SK-N-SH treated with all-trans-retinoic acid at 6 μM for 48 hours (cell line): ENCODE results near the gene C6orf132.

Experiments
- ATAC-seq: fragments of 200-7000 bp; cut with Tn5 transposase; 3 replicates; pipeline ENCODE4 v1.9.1; 2020; ENCODE audit warnings: mild to moderate bottlenecking, moderate library complexity
- CREB5 ChIP-seq: fragments of 250-450 bp; sonication (Bioruptor Pico); IDR thresholded peaks from 2 replicates; pipeline ENCODE4 v1.5.1; 2020; ENCODE audit warnings: low read depth, mild to moderate bottlenecking, moderate library complexity
- CSDC2 ChIP-seq: fragments of 250-450 bp; sonication (Bioruptor Pico); IDR thresholded peaks from 2 replicates; pipeline ENCODE4 v1.5.0; 2020; ENCODE audit warnings: mild to moderate bottlenecking, moderate library complexity
- CSRNP3 ChIP-seq: fragments of 250-450 bp; sonication (Bioruptor Pico); IDR thresholded peaks from 2 replicates; pipeline ENCODE4 v1.5.1; 2021; ENCODE audit warnings: mild to moderate bottlenecking, moderate library complexity
- ESRRG ChIP-seq: fragments of 250-450 bp; sonication (Bioruptor Pico); IDR thresholded peaks from 2 replicates; pipeline ENCODE4 v1.6.1; 2021; ENCODE audit warnings: mild to moderate bottlenecking
- ISL1 ChIP-seq: fragments of 250-450 bp; sonication (Bioruptor Pico); IDR thresholded peaks from 2 replicates; pipeline ENCODE4 v2.1.2; 2022; ENCODE audit warnings: mild to moderate bottlenecking, moderate library complexity
- PATZ1 ChIP-seq: fragments of 250-450 bp; sonication (Bioruptor Pico); IDR thresholded peaks from 2 replicates; pipeline ENCODE4 v1.8.0; 2020; ENCODE audit warnings: mild to moderate bottlenecking, moderate library complexity, borderline replicate concordance
- SNAI2 ChIP-seq: fragments of 250-450 bp; sonication (Bioruptor Pico); IDR thresholded peaks from 2 replicates; pipeline ENCODE4 v1.5.0; 2020; ENCODE audit warnings: mild to moderate bottlenecking, moderate library complexity
- TCF4 ChIP-seq: fragments of 250-450 bp; sonication (Bioruptor Pico); IDR thresholded peaks from 2 replicates; pipeline ENCODE4 v1.8.0; 2021; ENCODE audit warnings: mild to moderate bottlenecking, moderate library complexity, borderline replicate concordance
- TOX ChIP-seq: fragments of 250-450 bp; sonication (Bioruptor Pico); IDR thresholded peaks from 2 replicates; pipeline ENCODE4 v1.8.0; 2021; ENCODE audit warnings: mild to moderate bottlenecking, moderate library complexity, borderline replicate concordance
- ZC3H10 ChIP-seq: fragments of 250-450 bp; sonication (Bioruptor Pico); IDR thresholded peaks from 2 replicates; pipeline ENCODE4 v1.5.1; 2021; ENCODE audit warnings: mild to moderate bottlenecking, moderate library complexity
- ZFP3 ChIP-seq: fragments of 250-450 bp; sonication (Bioruptor Pico); IDR thresholded peaks from 2 replicates; pipeline ENCODE4 v1.5.0; 2020; ENCODE audit warnings: mild to moderate bottlenecking, moderate library complexity
- ZFP30 ChIP-seq: fragments of 450-650 bp; formaldehyde crosslinking; IDR thresholded peaks from 2 replicates; pipeline ENCODE4 v1.5.0; 2022; ENCODE audit warnings: mild to moderate bottlenecking, moderate library complexity
- ZNF565 ChIP-seq: fragments of 450-650 bp; formaldehyde crosslinking; conservative IDR thresholded peaks from 2 replicates; pipeline ENCODE4 v1.5.0; 2020; ENCODE audit warnings: low read depth, mild to moderate bottlenecking, moderate library complexity
- ZNF8 ChIP-seq: fragments of 450-650 bp; formaldehyde crosslinking; IDR thresholded peaks from 2 replicates; pipeline ENCODE4 v1.5.0; 2020; ENCODE audit warnings: mild to moderate bottlenecking, moderate library complexity

Gene C6orf132

GRCh38 chr6:42053601-42054000, 88.8 kb downstream of the C6orf132 start:
- TF ChIP-seq ZC3H10 (CRISPR knock-in tag) (no peak), ZFP30 (CRISPR knock-in tag) (no peak), TOX (CRISPR knock-in tag) (no peak), SNAI2 (no peak), ZFP3 (CRISPR knock-in tag) (no peak), ESRRG (CRISPR knock-in tag) (no peak)
- no peak for ATAC-seq

GRCh38 chr6:42051268-42051653, 91.2 kb downstream of the C6orf132 start:
- no peak for ATAC-seq
- TF ChIP-seq CREB5 (CRISPR knock-in tag), result no peak
- no peak for TF ChIP-seq CSRNP3 (CRISPR knock-in tag)
- no peak for TF ChIP-seq ZNF8 (CRISPR knock-in tag)
- TF ChIP-seq ISL1 (CRISPR knock-in tag), result no peak
- no peak for TF ChIP-seq ZNF565 (CRISPR knock-in tag)
- no peak for TF ChIP-seq TOX (CRISPR knock-in tag)
- TF ChIP-seq TCF4 (CRISPR knock-in tag), result no peak
- no peak for TF ChIP-seq CSDC2 (CRISPR knock-in tag)
- TF ChIP-seq PATZ1 (CRISPR knock-in tag), result no peak
- TF ChIP-seq, all 23 proteins: peak for 0
